NCI-H69 (cell line): ENCODE results near the gene ING3.
"Not testable (repeated sequence)": the region's sequence is repeated elsewhere in the genome, so short reads cannot be mapped to it uniquely, and the experiment has no call there.

ENCODE experiments used
- DNase-seq: peaks from one replicate; lab custom pipeline; 2025; lab: John Stamatoyannopoulos, UW

The ING3 gene

DNA sequence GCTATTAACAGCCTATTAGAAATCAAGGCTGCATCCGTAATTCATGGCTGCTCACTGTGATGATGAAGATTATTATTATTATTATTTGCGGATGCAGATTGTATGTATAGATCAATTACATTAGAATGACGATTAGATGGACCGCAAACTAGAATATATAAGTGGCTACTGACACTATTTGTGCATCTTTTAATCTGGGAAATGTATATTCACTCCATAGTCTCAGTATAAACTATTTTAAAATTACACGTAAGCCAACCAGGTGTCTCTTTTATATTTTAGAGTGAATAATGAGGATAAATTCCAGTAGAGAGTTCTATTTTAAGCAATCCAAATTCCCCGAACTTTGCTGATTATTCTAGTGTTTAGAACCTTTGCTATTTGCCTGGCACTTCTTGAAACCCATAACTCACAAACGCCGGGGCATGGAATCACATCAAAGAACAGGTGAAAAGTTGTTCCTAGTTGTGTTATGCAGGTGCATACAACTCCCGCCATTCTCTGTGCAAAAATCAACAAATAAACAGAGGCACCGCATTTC lies 509 bp upstream of the ING3 start:
- no peak for DNase-seq

DNA sequence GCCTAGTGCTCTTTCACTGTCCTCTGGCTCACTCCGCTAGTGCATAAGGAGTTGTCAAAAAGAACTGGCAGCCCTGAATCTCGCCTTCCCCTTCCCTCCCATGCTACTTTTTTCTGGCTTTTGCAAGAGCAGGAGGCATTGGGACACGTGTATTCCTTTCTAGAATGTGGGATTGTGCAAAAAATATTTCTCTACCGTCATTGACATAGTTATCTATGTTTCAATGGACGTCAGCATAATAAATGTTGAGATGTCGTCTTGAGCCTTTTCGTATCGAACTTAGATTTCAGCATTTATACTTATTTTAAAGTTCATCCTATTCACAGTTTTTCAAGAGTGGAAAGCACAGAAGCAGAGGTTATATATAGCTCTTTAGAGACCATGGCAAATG lies 727 bp downstream of the ING3 start:
- DNase-seq = no peak

DNA sequence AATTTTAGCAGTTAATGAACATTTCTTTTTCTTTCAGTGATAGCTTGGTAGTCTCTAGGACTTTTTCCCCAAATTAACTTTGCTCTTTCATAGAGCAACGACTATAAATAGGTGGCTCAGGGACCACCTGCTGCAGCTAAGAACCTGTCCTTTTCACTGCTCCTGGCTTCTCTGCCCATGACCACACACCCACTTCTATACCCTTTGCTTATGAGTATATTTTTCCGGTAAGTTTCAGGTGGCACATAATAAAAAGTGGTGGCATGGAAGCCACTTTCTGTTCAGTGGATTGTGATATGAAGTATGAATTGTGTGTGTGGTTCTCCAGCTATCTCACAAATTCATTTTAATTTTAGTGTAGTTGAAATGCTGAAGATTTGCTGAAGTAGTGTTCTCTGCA lies 1.2 kb downstream of the ING3 start:
- peak; percentile 60 for DNase-seq

DNA sequence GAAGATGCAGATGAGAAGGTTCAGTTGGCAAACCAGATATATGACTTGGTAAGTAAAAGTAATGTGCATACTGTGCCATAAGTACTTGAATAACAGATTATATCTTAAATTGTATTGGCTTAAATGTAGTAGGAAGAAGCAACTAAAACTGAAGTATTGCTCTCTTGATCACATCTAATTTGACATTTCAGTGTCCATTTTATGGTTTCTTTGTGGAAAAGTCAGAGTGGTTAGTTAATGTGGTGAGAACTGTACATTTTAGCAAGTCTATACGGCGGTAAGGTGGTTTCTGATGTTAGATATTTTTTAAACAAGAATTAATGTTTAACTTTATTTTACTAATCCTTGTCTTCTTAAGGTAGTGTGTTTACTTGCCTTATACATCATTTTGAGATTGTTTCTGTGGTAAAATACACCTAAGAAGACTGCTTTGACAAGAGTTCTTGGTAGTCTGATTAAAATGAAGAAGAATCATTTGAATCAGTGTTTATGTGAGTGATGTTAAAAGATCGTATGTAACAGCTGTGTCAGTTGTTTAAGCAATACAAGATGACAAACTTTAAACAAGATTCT lies 5.1 kb downstream of the ING3 start:
- DNase-seq = no peak

DNA sequence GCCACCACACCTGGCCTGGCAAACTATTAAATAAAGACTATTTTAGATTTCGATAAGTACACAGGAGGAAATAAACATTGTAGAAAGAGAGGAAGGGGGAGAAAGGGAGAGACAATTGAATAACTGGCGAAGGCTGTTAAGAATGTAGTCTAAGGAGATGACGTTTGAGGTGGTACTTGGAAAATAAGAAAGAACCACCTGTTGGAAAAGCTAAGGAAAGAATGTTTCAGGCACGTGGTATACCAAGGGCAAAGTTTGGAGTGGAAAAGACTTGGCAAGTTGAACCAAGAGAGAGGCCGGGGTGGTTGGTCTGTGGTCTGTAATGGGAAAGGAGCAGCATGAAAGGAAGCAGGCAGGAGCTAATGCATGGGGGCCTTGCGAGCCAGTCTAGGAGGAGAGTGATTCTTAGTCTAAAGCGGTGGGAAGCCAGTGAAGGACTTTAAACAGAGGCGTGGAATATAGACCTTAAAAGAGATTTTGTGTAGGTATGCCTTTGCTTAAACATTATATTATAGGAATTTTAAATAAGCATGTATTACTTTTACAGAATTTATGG lies 9.4 kb downstream of the ING3 start:
- no peak for DNase-seq

DNA sequence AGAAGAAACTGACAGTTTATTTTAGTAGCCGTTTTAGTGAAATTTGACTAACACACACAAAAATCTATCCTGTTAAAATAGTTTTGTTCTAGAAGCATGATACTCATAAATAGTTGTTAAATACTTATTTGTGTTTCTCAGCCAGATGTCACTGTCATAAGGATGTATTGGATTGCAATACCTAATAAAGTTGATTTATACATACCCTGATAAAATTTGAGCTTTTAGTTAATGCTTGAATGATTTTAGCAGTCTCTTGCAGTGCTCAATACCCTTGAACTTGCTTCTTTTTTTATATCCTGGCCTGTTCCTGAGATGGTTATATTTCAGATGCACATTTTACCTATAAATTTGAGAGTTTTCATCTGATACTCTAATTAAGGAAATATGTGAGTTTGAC lies 10.1 kb downstream of the ING3 start:
- DNase-seq = no peak

- DNase-seq = no peak
These were observed 11.1 kb downstream of the ING3 start for GRCh38 chr7:120961638-120962173.

DNA sequence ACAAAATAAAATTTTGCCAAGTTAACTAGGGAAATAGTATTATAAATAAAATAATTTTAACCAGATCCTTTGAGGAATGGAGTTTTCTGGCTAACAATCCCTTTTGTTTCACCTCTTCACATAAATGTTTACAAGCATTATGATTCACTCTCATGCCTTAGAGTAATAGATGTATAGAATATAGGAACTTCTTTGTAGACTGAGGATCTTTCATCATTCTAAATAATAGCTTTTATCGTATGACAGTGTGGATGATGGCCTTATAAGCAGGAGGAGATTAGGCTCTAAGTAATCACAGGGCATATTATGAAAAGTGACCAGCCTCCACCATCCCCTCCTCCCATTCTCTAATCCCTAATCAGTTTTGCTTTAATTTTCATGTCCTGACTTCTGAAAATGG lies 13.5 kb downstream of the ING3 start:
- DNase-seq = no peak

GRCh38 chr7:120966961-120967360 lies 16.4 kb downstream of the ING3 start:
- peak; percentile 88 for DNase-seq

DNA sequence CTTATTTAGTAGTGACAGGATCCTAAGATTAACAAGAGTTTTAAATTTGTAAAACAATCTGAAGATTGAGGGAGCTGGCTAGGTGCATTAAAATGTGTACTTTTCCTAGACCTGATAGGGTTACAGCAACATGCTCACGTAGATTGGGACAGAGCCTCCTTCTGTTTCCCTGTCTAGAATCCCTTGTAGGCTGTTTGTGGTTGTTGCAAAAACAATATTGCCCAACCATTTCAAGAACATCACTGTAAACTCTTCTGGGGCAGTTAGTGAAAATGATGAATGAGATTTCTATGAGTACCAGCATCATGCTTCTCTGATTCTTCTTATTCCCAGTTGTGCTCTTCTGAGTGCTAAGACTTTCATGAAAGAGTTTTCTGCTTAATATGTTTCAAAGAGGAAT lies 23.3 kb downstream of the ING3 start:
- DNase-seq = no peak

- no peak for DNase-seq
These were observed 29.4 kb downstream of the ING3 start for GRCh38 chr7:120979765-120980499.

DNA sequence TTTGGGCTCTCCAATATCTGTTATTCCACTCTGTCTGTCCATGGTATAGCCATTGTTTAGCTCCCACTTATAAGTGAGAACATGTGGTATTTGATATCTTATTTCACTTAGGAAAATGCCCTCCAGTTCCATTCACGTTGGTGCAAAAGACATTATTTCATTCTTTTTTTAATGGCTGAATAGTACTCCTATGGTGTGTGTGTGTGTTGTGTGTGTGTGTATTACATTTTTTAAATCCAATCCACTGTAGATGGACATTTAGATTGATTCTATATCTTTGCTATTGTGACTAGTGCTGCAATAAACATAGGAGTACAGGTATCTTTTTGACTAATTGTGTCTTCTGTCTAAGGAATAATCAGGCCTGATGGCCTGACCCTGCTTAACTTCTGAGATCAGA lies 30.5 kb downstream of the ING3 start:
- no peak for DNase-seq

GRCh38 chr7:120981888-120982615 lies 31.5 kb downstream of the ING3 start:
- DNase-seq = no peak

DNA sequence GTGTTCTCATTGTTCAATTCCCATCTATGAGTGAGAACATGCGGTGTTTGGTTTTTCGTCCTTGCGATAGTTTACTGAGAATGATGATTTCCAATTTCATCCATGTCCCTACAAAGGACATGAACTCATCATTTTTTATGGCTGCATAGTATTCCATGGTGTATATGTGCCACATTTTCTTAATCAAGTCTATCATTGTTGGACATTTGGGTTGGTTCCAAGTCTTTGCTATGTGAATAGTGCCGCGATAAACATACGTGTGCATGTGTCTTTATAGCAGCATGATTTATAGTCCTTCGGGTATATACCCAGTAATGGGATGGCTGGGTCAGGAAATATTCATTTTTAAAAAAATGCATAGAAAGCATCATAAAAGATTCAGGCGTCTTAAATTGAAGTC lies 33.0 kb downstream of the ING3 start:
- not testable (repeated sequence) for DNase-seq

GRCh38 chr7:120984406-120984805 lies 33.8 kb downstream of the ING3 start:
- no peak for DNase-seq

- DNase-seq = no peak
These were observed 34.7 kb downstream of the ING3 start for GRCh38 chr7:120985130-120985758.

DNA sequence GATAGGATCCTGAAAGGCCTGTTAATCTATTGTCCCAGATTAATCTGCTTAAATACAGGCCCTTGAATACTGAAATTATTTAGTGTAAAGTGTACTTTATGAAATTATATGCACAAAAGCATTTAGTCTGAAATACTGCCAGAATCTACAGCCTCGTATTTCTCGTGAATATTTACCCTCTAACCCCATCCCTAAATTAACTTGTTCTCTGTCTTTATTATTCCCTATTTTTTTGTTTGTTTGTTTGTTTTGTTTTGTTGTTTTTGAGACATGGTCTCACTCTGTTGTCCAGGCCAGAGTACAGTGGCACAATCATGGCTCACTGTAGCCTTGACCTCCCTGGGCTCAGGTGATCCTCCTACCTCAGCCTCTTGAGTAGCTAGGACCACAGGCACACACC lies 35.3 kb downstream of the ING3 start:
- DNase-seq = no peak

DNA sequence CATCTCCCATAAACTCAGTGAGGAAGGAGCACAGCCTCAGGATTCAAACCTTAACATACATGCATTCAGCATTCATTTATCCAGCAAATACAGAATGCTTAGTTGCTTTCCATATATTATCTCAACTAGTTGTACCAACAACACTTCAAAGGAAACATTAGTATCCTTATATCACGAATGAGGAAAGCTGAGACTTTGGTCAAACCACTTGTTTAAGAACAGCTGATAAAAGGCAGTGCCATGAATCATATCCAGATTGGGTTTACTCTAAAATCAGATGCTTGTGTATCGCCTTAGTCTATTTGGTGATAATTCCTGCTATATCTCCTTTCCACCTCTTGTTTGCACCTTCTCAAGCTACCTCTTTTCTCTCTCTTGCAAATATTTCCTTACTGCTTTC lies 36.1 kb downstream of the ING3 start:
- no peak for DNase-seq

GRCh38 chr7:120987280-120987679 lies 36.7 kb downstream of the ING3 start:
- no peak for DNase-seq

DNA sequence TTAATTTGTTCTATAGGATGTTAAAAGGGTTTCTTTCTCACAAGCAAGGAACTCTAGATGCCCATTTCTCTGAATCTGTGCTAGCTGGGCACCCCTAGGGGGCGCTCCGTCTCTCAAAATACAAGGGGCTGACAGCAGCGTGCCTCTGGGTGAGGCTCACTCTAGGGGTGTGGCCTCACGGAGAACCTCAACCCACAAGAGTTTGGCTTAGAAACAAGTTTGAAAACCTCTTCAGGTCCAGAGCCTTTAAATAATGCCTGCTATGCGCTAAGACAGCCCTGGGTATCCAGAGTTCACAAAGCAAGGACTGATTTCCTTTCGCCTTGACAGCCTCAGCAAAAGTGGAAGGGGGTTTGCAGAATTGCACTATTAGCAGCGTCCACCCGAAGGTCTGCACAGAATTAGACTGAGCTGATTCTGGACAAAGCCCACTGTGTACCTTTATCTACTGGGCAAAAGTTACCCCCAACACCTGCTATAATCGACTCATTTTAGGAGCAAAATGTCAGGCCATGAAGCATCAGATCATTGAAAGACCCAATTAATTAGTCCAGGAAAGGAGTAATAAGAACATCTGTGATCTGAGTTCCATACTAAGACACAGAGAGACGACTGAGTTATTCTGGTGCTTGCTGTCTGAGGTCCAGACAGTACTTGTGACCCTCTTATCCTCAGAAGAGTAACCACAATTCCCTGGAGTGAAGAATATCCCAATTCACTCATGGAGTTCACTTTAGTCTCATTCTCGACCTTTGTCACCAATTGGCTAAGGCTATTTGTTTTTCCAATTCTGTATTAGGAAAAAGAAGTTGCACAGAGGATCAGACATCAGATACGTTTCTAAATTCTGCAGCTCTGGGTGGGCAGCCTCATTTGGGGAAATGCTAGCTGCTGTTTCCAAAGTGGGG lies 37.4 kb downstream of the ING3 start:
- DNase-seq = peak; percentile 93
